Measurements from ENCODE around the gene DHODH.
"Not testable (repeated sequence)": the region's sequence is repeated elsewhere in the genome, so short reads cannot be mapped to it uniquely, and the experiment has no call there.

DHODH gene

GRCh38 chr16:72068930-72069329, 60.4 kb downstream of the DHODH start:
- H3K4me2 ChIP-seq (ENCODE audit: low read depth, low read length, poor library complexity, severe bottlenecking), result no peak overlapping the region
- H3K9me3 ChIP-seq (ENCODE audit: insufficient read depth, low read length), result no peaks in the 10 kb centered on the region
- H3K79me2 ChIP-seq (ENCODE audit: insufficient read depth, low read length), result no peaks in the 10 kb centered on the region
- no peak overlapping the region for H3K9ac ChIP-seq (ENCODE audit: low read length)
- no peaks in the 10 kb centered on the region for H3K9me2 ChIP-seq (replicated peaks; ENCODE audit: insufficient read depth, low read length)
- TF ChIP-seq CTCF (IDR thresholded peaks at IDR 0.05; ENCODE audit: insufficient read depth, low read length, poor library complexity, severe bottlenecking), result no peak
- TF ChIP-seq EZH2phosphoT487 (conservative IDR thresholded peaks at IDR 0.05; ENCODE audit: low read length), result no peak
- no peak overlapping the region for H3K4me3 ChIP-seq (ENCODE audit: insufficient read depth, low read length, poor library complexity, severe bottlenecking)
- H2AFZ ChIP-seq (ENCODE audit: low read depth, low read length, severe bottlenecking), result no peak overlapping the region
- no peaks in the 10 kb centered on the region for H4K20me1 ChIP-seq (ENCODE audit: low read depth, low read length)
- no peaks in the 10 kb centered on the region for H3F3A ChIP-seq (ENCODE audit: insufficient read depth)
- no peaks in the 10 kb centered on the region for H3K27me3 ChIP-seq (ENCODE audit: low read length)
- H3K36me3 ChIP-seq (ENCODE audit: low read length), result no peaks in the 10 kb centered on the region
- no peak overlapping the region for H3K27ac ChIP-seq (ENCODE audit: low read depth, low read length)

GRCh38 chr16:72072514-72073342, 64.2 kb downstream of the DHODH start:
- Histone ChIP-seq H3F3A (ENCODE audit: insufficient read depth) (no peaks in the 10 kb centered on the region), H3K27me3 (ENCODE audit: low read length) (no peaks in the 10 kb centered on the region), H3K4me3 (ENCODE audit: insufficient read depth, low read length, poor library complexity, severe bottlenecking) (no peak overlapping the region), H3K9ac (ENCODE audit: low read length) (no peak overlapping the region), H3K9me2 (replicated peaks; ENCODE audit: insufficient read depth, low read length) (no peaks in the 10 kb centered on the region), H2AFZ (ENCODE audit: low read depth, low read length, severe bottlenecking) (no peak overlapping the region), H3K4me2 (ENCODE audit: low read depth, low read length, poor library complexity, severe bottlenecking) (no peak overlapping the region), H3K79me2 (ENCODE audit: insufficient read depth, low read length) (no peaks in the 10 kb centered on the region), H3K27ac (ENCODE audit: low read depth, low read length) (no peak overlapping the region), H3K36me3 (ENCODE audit: low read length) (no peaks in the 10 kb centered on the region), H3K9me3 (ENCODE audit: insufficient read depth, low read length) (no peaks in the 10 kb centered on the region), H4K20me1 (ENCODE audit: low read depth, low read length) (no peaks in the 10 kb centered on the region)
- TF ChIP-seq EZH2phosphoT487 (conservative IDR thresholded peaks at IDR 0.05; ENCODE audit: low read length) (no peak), CTCF (IDR thresholded peaks at IDR 0.05; ENCODE audit: insufficient read depth, low read length, poor library complexity, severe bottlenecking) (no peak)

GRCh38 chr16:72073560-72074230, 65.2 kb downstream of the DHODH start:
- Histone ChIP-seq H3F3A (ENCODE audit: insufficient read depth) (no peaks in the 10 kb centered on the region), H3K9me2 (replicated peaks; ENCODE audit: insufficient read depth, low read length) (no peaks in the 10 kb centered on the region), H2AFZ (ENCODE audit: low read depth, low read length, severe bottlenecking) (no peak overlapping the region), H3K4me3 (ENCODE audit: insufficient read depth, low read length, poor library complexity, severe bottlenecking) (no peak overlapping the region), H3K27me3 (ENCODE audit: low read length) (no peaks in the 10 kb centered on the region), H3K36me3 (ENCODE audit: low read length) (no peaks in the 10 kb centered on the region), H4K20me1 (ENCODE audit: low read depth, low read length) (no peaks in the 10 kb centered on the region), H3K79me2 (ENCODE audit: insufficient read depth, low read length) (no peaks in the 10 kb centered on the region), H3K9me3 (ENCODE audit: insufficient read depth, low read length) (no peaks in the 10 kb centered on the region), H3K27ac (ENCODE audit: low read depth, low read length) (no peak overlapping the region), H3K4me2 (ENCODE audit: low read depth, low read length, poor library complexity, severe bottlenecking) (no peak overlapping the region), H3K9ac (ENCODE audit: low read length) (no peak overlapping the region)
- TF ChIP-seq EZH2phosphoT487 (conservative IDR thresholded peaks at IDR 0.05; ENCODE audit: low read length), result no peak
- no peak for TF ChIP-seq CTCF (IDR thresholded peaks at IDR 0.05; ENCODE audit: insufficient read depth, low read length, poor library complexity, severe bottlenecking)

- not testable (repeated sequence) for H3F3A ChIP-seq (ENCODE audit: insufficient read depth); H3K4me2 ChIP-seq (ENCODE audit: low read depth, low read length, poor library complexity, severe bottlenecking); H2AFZ ChIP-seq (ENCODE audit: low read depth, low read length, severe bottlenecking); H3K27ac ChIP-seq (ENCODE audit: low read depth, low read length); H3K27me3 ChIP-seq (ENCODE audit: low read length); H3K9me3 ChIP-seq (ENCODE audit: insufficient read depth, low read length); H3K9me2 ChIP-seq (replicated peaks; ENCODE audit: insufficient read depth, low read length); H3K79me2 ChIP-seq (ENCODE audit: insufficient read depth, low read length); H3K9ac ChIP-seq (ENCODE audit: low read length); H3K36me3 ChIP-seq (ENCODE audit: low read length); H4K20me1 ChIP-seq (ENCODE audit: low read depth, low read length); H3K4me3 ChIP-seq (ENCODE audit: insufficient read depth, low read length, poor library complexity, severe bottlenecking)
These were observed 66.5 kb downstream of the DHODH start for GRCh38 chr16:72075067-72075466.

Data from SU-DHL-6 (cell line).